Measurements from ENCODE around the gene NCOA7. TPM values are rescaled to one million over a fixed set of nuclear protein-coding genes. Genes with fewer than 3 reads are reported as not detected.
"Not testable (repeated sequence)": the region's sequence is repeated elsewhere in the genome, so short reads cannot be mapped to it uniquely, and the experiment has no call there.

The NCOA7 gene
- total RNA-seq, 1 experiment from 2014 or later = 9.4 TPM

DNA sequence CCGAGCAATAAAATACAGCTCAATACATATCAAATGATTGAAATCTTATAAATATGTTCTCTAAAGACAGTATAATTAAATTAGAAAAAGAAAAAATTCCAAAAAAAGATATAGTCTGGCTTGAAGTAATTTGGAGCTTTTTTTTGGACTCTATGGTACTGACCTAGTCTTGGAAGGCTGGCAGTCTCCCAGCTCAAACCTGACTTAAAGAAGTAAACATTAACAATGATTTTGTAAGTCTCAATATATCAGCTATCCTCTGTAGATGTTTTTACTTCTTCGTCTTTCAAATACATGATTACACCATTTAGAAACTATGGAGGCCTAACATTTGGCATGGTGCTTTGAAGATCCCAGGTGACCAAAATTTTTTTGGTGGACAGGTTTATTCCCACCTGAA is 180.0 kb downstream of the NCOA7 start:
- WGBS (ENCODE audit: extremely low coverage, insufficient read length, low lambda C conversion rate) = no CpG with 5 or more reads among the region's 2 CpGs
- Histone ChIP-seq H3K23me2 (ENCODE audit: insufficient read length, low read depth, low read length, poor library complexity, severe bottlenecking) (no peaks in the 10 kb centered on the region), H3K9ac (ENCODE audit: extremely low read depth, insufficient read length, low read length) (no peak overlapping the region), H4K8ac (replicated peaks; ENCODE audit: insufficient read length, low read depth, low read length) (no peak overlapping the region), H3K4me1 (ENCODE audit: insufficient read depth, low read length) (no peaks in the 10 kb centered on the region), H3K79me1 (ENCODE audit: insufficient read depth, low read depth, low read length, poor library complexity, severe bottlenecking) (no peaks in the 10 kb centered on the region), H3K56ac (ENCODE audit: insufficient read length, low read depth, low read length) (no peak overlapping the region), H3K23ac (ENCODE audit: insufficient read length, low read depth, low read length) (no peak overlapping the region), H4K20me1 (ENCODE audit: control insufficient read depth, insufficient read depth, insufficient read length) (no peaks in the 10 kb centered on the region), H3K4ac (ENCODE audit: low read depth, low read length) (no peak overlapping the region), H3K27ac (ENCODE audit: insufficient read length, low read depth, low read length) (no peak overlapping the region), H3T11ph (ENCODE audit: low read length) (no peak overlapping the region), H2AFZ (ENCODE audit: low read length) (no peak overlapping the region), H2BK120ac (ENCODE audit: low read depth, low read length, poor library complexity, severe bottlenecking) (no peak overlapping the region), H3K27me3 (ENCODE audit: insufficient read depth, low read length) (no peaks in the 10 kb centered on the region), H3K9me3 (ENCODE audit: control insufficient read depth, low read depth, low read length) (no peaks in the 10 kb centered on the region), H2BK12ac (ENCODE audit: insufficient read length, low read depth, low read length) (no peak overlapping the region), H3K14ac (ENCODE audit: insufficient read depth, low read length) (no peak overlapping the region), H2AK5ac (ENCODE audit: insufficient read length, low read length) (no peak overlapping the region), H2BK5ac (ENCODE audit: insufficient read length, low read length) (no peak overlapping the region), H3K4me2 (ENCODE audit: insufficient read depth, insufficient read length, low read length) (no peak overlapping the region), H2BK15ac (ENCODE audit: low read depth, low read length) (no peak overlapping the region), H2BK20ac (ENCODE audit: low read depth, low read length, poor library complexity, severe bottlenecking) (no peak overlapping the region), H3K79me2 (ENCODE audit: insufficient read depth, low read length) (no peaks in the 10 kb centered on the region), H3K18ac (ENCODE audit: insufficient read length, low read depth, low read length) (no peak overlapping the region), H4K91ac (ENCODE audit: insufficient read length, low read depth, low read length) (no peak overlapping the region), H4K5ac (ENCODE audit: insufficient read length, low read depth, low read length) (no peak overlapping the region)
- Mint-ChIP-seq H3K9me3 (no peaks in the 10 kb centered on the region), H3K27ac (no peak overlapping the region), H3K27me3 (ENCODE audit: low read depth) (no peaks in the 10 kb centered on the region), H3K4me3 (no peak overlapping the region), H3K36me3 (ENCODE audit: insufficient read depth in 1 of 3, low read depth in 3 of 3) (peaks cover 2 to 11% (median 4%) of the 10 kb centered on the region in 3 experiments; a peak in 4 of 7 replicates), H3K4me1 (no peaks in the 10 kb centered on the region)
- no peak for DNase-seq
- TF ChIP-seq CTCF (conservative IDR thresholded peaks at IDR 0.05) = no peak

DNA sequence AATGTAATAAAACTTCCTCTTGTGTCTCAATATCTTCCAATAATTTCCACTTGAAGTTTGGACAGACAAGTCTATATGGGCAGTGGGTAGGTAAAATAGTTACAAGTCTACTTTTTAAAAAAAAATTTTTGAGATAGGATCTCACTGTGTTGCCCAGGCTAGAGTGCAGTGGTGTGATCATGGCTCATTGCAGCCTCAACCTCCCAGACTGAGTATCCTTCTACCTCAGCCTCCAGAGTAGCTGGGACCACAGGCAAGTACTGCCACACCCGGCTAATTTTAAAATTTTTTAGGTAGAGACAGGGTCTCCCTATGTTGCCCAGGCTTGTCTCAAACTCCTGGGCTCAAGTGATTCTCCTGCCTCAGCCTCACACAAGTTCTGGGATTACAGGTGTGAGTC is 181.7 kb downstream of the NCOA7 start:
- not testable (repeated sequence) for H2AFZ ChIP-seq (ENCODE audit: low read length); H3K14ac ChIP-seq (ENCODE audit: insufficient read depth, low read length); H3K9me3 Mint-ChIP-seq; H3K27me3 ChIP-seq (ENCODE audit: insufficient read depth, low read length); H3K27ac Mint-ChIP-seq; H3K56ac ChIP-seq (ENCODE audit: insufficient read length, low read depth, low read length); H3K4me1 Mint-ChIP-seq; H3K79me1 ChIP-seq (ENCODE audit: insufficient read depth, low read depth, low read length, poor library complexity, severe bottlenecking); H3K4me2 ChIP-seq (ENCODE audit: insufficient read depth, insufficient read length, low read length); H2BK12ac ChIP-seq (ENCODE audit: insufficient read length, low read depth, low read length); H3K27ac ChIP-seq (ENCODE audit: insufficient read length, low read depth, low read length); H2AK5ac ChIP-seq (ENCODE audit: insufficient read length, low read length); H3K9ac ChIP-seq (ENCODE audit: extremely low read depth, insufficient read length, low read length); H4K91ac ChIP-seq (ENCODE audit: insufficient read length, low read depth, low read length); H3T11ph ChIP-seq (ENCODE audit: low read length); H4K8ac ChIP-seq (replicated peaks; ENCODE audit: insufficient read length, low read depth, low read length); H3K4me1 ChIP-seq (ENCODE audit: insufficient read depth, low read length); H3K9me3 ChIP-seq (ENCODE audit: control insufficient read depth, low read depth, low read length); H3K23me2 ChIP-seq (ENCODE audit: insufficient read length, low read depth, low read length, poor library complexity, severe bottlenecking); H3K27me3 Mint-ChIP-seq (ENCODE audit: low read depth); H3K4me3 Mint-ChIP-seq; DNase-seq; H3K4ac ChIP-seq (ENCODE audit: low read depth, low read length); H3K18ac ChIP-seq (ENCODE audit: insufficient read length, low read depth, low read length); H4K20me1 ChIP-seq (ENCODE audit: control insufficient read depth, insufficient read depth, insufficient read length); H3K79me2 ChIP-seq (ENCODE audit: insufficient read depth, low read length); H2BK15ac ChIP-seq (ENCODE audit: low read depth, low read length); H2BK120ac ChIP-seq (ENCODE audit: low read depth, low read length, poor library complexity, severe bottlenecking); H4K5ac ChIP-seq (ENCODE audit: insufficient read length, low read depth, low read length); H2BK20ac ChIP-seq (ENCODE audit: low read depth, low read length, poor library complexity, severe bottlenecking); H2BK5ac ChIP-seq (ENCODE audit: insufficient read length, low read length); H3K23ac ChIP-seq (ENCODE audit: insufficient read length, low read depth, low read length)
- no CpG with 5 or more reads among the region's 1 CpG for WGBS (ENCODE audit: extremely low coverage, insufficient read length, low lambda C conversion rate)
- H3K36me3 Mint-ChIP-seq (ENCODE audit: insufficient read depth in 1 of 3, low read depth in 3 of 3) = peaks cover 2 to 11% (median 2%) of the 10 kb centered on the region in 3 experiments; a peak in 4 of 7 replicates
